GM18520 (cell line): Measurements from ENCODE around the gene HHAT.

ENCODE experiments used
- ATAC-seq: cut with Tn5 transposase; IDR thresholded peaks from one replicate; pipeline ENCODE4 v1.9.1; 2021; ENCODE audit not compliant: unreplicated experiment

Gene HHAT

GRCh38 chr1:210663730-210664573 is 335.2 kb downstream of the HHAT start:
- no peak for ATAC-seq

- no peak for ATAC-seq
Measured at GRCh38 chr1:210669951-210670350, 341.2 kb downstream of the HHAT start.

DNA sequence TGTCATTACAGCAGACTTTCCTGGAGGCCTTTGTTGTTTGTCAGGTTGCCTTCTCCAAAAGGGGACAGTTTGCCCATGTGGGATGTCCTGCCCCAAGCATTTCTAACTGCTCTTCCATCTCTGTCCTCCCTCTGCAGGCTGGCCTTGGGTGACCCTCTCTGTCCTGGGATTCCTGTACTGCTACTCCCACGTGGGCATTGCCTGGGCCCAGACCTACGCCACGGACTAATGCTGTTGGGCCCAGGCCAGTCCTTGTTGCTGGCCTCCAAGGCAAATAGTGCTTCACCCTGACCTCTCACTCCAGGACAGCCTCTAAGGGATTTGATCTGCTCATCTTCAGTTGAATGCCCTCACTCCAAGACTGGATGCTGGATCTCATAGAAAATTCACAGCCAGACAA is 345.4 kb downstream of the HHAT start:
- ATAC-seq = no peak

- no peak for ATAC-seq
Measured at GRCh38 chr1:210676539-210676938, 347.8 kb downstream of the HHAT start.

- ATAC-seq = peak; percentile 60
Measured at GRCh38 chr1:210677533-210677932, 348.8 kb downstream of the HHAT start.

- ATAC-seq = no peak
Measured at GRCh38 chr1:210678306-210678705, 349.6 kb downstream of the HHAT start.

- no peak for ATAC-seq
Measured at GRCh38 chr1:210681158-210681557, 352.5 kb downstream of the HHAT start.

DNA sequence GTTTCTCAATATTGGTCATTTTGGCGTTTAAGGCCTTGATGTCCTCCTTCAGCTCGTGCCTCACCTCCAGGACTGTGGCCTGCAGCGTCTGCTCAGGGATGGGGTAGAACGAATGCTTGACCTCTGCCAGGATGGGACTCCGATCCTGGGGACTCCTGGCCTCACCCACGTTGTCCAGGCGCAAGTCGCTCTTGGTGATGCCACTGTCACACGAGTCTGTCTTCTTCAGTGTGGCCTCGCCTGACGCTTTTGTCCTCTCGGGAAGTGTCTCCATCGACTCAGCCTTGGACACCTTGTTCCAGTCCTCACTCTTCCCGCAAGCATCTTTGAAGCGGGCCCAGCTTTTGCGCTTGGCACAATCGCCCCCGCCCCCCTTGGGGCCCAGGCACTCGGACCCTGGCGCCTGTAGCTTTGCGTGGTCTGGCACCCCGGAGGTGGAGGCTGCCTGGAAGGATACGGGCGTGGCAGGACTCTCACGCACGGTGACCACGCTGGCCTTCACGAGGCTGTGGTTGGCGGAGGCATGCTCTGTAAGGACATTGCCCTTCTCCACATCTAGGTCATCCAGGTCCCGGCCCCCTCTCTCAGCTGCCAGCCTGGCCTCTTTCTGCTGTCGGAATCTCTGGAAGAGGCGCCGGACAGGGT is 354.8 kb downstream of the HHAT start:
- no peak for ATAC-seq

- ATAC-seq = peak; percentile 91
Measured at GRCh38 chr1:210684466-210685294, 356.0 kb downstream of the HHAT start.

DNA sequence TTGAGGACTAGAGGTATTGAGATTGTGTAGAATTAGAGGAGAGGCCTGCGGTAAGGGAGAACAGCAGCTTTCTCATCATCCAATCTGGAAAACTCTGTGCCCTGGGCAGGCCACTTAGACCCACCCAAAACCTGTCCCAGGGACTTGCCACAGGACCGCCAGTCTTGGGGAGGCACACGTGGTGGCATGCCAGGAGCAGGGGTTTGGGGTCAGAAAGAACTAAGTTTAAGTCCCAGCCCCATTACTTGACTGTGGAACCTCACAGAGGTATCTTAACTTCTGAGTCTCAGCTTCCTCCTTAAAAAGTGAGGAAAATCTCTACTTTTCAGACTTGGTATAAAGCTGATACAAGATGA is 356.6 kb downstream of the HHAT start:
- ATAC-seq = no peak

DNA sequence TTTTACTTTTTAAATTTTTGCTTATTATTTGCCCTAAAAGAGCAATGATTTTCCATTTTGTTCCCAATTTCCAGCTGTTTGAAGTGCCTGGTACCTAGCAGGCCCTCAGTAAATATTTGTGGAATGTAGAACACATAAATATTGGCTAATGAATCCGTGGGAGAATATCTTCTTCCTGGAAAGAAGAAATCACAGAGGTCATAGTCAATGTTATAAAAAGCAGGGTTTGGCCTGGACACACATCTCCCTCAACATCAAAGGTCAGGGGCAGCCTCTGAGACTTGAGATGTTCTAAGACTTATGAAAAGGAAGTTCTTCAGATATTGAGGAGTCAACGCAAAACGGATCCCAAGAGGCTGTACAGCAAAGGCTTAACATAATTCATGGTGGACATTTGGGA is 358.1 kb downstream of the HHAT start:
- ATAC-seq = no peak

GRCh38 chr1:210687582-210688279 is 359.0 kb downstream of the HHAT start:
- ATAC-seq = no peak

GRCh38 chr1:210688512-210689234 is 360.0 kb downstream of the HHAT start:
- ATAC-seq = no peak

DNA sequence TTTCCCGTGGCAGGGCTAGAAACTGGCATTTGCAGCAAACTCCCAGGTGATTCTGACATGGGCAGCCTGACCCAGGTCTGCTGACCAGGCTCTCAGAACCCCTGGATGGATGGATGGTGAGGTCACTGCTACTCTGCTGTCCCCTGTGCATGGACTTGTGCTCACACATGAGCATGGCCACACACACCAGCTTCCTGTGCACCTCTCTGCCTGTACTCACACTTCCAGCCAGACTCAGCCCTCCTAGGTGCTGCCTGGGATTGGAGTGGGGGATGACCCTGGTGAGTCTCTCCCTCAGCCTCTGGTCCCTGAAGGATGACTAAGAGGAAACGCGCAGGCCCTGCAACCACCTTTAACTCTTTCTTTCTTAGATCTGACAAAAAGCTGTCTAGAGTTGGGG is 361.1 kb downstream of the HHAT start:
- ATAC-seq = no peak

DNA sequence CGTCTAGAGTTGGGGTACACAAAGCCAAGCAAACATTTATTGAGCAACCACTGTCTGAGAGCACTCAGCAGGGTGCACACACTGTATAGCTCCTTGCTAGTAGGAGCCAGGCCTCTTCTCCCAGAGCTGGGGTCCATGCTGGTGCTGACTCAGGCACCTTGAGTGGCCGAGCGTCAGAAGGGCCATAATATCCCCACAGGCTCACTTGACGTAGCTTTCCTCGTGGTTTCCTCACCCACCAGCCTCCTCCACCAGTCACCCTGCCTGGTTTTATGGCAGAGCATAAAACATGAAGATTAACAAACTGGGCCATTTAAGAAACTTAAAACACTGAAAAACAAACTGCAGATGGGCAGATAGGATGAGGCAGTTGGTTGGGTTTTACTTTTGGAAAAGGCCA is 361.5 kb downstream of the HHAT start:
- ATAC-seq = no peak

- ATAC-seq = no peak
Measured at GRCh38 chr1:210691039-210691610, 362.4 kb downstream of the HHAT start.

- no peak for ATAC-seq
Measured at GRCh38 chr1:210692796-210693195, 364.1 kb downstream of the HHAT start.

DNA sequence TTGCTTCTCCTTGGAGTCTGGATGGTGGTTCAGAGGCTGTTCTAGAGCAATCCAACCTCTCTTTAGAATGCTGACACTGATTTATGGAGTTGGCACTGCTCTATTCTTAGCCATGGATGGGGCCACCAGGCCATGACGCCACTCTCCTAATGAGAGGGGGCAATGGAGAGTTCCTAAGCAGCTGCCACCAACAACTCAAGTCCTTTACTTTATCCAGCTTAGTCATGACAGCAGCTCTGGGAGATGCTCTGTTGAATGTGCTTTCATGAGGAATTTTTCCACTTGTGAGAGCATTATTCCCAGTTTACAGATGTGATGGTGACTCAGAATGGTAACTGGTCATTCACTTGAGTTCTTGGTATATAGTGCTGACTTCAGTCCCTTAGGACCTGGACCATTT is 366.3 kb downstream of the HHAT start:
- no peak for ATAC-seq

DNA sequence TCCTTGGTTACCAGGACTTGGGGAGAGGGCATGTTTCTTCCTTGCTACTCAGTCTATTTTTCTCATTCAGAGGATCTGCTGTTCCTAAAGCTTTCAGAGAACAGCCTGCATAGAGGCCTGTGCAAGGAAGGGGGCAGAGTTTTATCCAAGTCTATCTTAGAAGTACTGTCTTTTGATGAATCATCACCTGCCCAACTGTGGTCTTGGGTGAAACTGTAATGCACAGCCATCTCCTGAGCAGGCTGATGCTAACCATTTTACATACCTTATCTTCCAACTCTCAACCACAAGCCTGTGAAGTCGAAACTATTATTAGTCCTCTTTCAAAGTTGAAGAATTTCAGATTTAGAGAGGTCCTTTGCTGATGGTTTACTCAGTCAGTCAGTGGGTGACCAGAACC is 368.0 kb downstream of the HHAT start:
- ATAC-seq = peak; percentile 95

GRCh38 chr1:210697185-210697584 is 368.5 kb downstream of the HHAT start:
- no peak for ATAC-seq
